GM19240 (cell line): ENCODE data around the gene FCHSD2.

Experiments used
- DNase-seq: peaks from one replicate; pipeline ENCODE4 v3.0.0; 2011; ENCODE audit warnings: low spot score; ENCODE audit not compliant: insufficient read length

Gene FCHSD2

GRCh38 chr11:73142128-73142377 lies at the start of gene FCHSD2:
Gene FCHSD2 (minus strand): TSS chr11:73142318. CDS start chr11:73141877, 441 bp downstream.
- DNase-seq, result no peak

GRCh38 chr11:73191151-73191550 lies 49.0 kb upstream of the FCHSD2 start:
- no peak for DNase-seq

- DNase-seq, result no peak
These were observed 48.4 kb upstream of the FCHSD2 start for GRCh38 chr11:73190557-73190885.

GRCh38 chr11:73189723-73190556 lies 47.8 kb upstream of the FCHSD2 start:
- no peak for DNase-seq

- DNase-seq, result no peak
These were observed 47.2 kb upstream of the FCHSD2 start for GRCh38 chr11:73189315-73189714.

- no peak for DNase-seq
These were observed 46.2 kb upstream of the FCHSD2 start for GRCh38 chr11:73188301-73188700.

- no peak for DNase-seq
These were observed 45.7 kb upstream of the FCHSD2 start for GRCh38 chr11:73187854-73188253.

- DNase-seq, result no peak
These were observed 44.8 kb upstream of the FCHSD2 start for GRCh38 chr11:73186886-73187285.

GRCh38 chr11:73186294-73186850 lies 44.3 kb upstream of the FCHSD2 start:
- DNase-seq, result no peak

- DNase-seq, result no peak
These were observed 43.7 kb upstream of the FCHSD2 start for GRCh38 chr11:73185680-73186293.

GRCh38 chr11:73184953-73185671 lies 43.0 kb upstream of the FCHSD2 start:
- no peak for DNase-seq

- DNase-seq, result no peak
These were observed 40.8 kb upstream of the FCHSD2 start for GRCh38 chr11:73182824-73183321.

- DNase-seq, result no peak
These were observed 36.6 kb upstream of the FCHSD2 start for GRCh38 chr11:73178681-73179080.

GRCh38 chr11:73177778-73178539 lies 35.8 kb upstream of the FCHSD2 start:
- peak; percentile 91 for DNase-seq

GRCh38 chr11:73177380-73177777 lies 35.3 kb upstream of the FCHSD2 start:
- no peak for DNase-seq

GRCh38 chr11:73176874-73177155 lies 34.7 kb upstream of the FCHSD2 start:
- no peak for DNase-seq

GRCh38 chr11:73176145-73176873 lies 34.2 kb upstream of the FCHSD2 start:
- no peak for DNase-seq

- no peak for DNase-seq
These were observed 33.5 kb upstream of the FCHSD2 start for GRCh38 chr11:73175551-73176144.

GRCh38 chr11:73174495-73174791 lies 32.3 kb upstream of the FCHSD2 start:
- DNase-seq, result no peak

- no peak for DNase-seq
These were observed 31.8 kb upstream of the FCHSD2 start for GRCh38 chr11:73173755-73174494.
